GM19035 (cell line): Measurements from ENCODE around the gene CD72.
A peak's percentile ranks its signal among the peaks of the same experiment; 100 is the strongest.
"Not testable (repeated sequence)": the region's sequence is repeated elsewhere in the genome, so short reads cannot be mapped to it uniquely, and the experiment has no call there.

ENCODE experiments used
- ATAC-seq: cut with Tn5 transposase; IDR thresholded peaks from one replicate; pipeline ENCODE4 v1.9.1; 2021; ENCODE audit not compliant: unreplicated experiment

CD72 gene

DNA sequence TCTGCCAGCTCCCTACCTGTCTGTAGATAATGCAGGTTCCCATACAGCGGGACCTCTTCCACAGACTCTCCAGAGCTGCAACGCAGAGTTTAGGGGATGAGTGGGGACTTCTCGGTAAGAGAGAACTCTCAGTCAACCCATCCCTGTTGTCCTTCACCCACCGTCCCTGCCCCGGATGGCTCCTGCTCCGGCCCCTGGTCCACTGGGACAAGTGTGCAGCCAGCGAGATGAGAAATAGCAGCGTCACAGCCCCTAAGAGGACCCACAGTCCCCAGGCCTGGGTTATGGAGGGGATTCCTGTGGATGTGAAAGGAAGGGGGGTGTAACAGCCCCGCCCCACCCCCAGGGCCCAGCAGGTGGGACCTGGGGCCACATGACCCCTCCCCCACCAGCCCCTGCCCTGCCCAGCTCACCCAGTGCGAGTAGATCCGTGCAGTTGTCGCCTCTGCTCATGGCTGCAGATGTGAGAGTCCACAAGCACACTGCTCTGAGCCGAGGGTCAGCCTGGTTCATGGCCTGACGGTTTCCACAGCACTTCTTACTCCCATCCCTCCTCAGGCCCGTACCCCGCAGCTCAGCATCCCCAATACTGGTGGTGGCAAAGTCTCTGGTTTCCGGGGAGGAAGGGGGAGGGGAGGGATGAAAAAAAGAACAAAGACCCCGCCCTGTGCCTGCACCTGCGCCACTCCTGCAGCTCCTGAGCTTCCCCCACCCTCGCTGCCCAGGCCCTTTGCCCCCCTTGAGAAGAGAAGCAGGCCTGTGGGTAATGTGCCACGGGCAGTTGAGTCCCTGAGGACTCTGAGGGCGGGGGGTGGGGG lies 32.3 kb upstream of the CD72 start, which contains the start of gene SIT1:
TSS of gene SIT1 (minus strand) at position 591 of the 818 bp plus-strand sequence. CDS start at position 513, 78 bp downstream.
- ATAC-seq = no peak

DNA sequence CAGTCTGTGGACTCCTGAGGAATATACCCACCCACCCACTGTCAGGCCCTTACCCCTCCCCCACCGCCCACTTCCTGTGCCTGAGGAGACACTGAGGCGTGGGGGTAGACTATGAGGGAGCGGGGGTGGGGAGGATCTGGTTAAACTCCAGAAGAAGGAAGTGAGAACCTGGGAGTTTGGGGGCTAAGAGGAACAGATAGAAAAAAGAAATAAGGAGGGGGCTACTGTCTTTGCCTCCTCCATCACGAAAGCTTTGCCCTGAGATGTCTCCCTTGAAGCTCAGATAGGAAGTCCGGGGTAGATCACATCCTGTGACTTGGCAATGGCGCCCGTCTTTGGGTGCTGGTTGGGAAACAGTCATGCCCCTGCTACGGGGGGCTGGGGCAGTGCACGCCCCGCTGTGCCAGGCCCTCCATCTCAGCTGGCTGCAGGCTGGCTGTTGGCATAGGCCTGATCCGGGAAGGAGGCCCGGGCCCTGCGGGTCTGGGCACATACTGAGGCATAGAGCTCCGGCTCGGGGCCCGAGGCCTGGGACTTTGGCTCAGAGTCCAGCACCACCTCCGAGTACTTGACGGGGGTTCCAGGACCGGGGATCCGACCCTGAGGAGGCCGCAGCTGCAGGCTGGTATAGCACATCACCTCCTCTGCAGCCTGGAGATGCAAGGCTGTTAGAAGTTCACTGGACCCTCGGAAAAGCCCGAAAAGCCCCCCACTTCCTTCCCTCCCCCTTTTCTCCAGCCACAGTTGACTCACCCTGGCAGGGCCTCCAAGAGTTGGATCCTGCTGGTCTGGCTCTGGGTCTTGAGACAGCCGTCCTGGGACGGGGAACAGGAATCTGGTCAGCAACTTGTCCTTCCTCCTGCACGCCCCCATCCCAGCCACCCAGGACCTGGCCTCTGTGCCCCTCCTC lies 31.5 kb upstream of the CD72 start:
- ATAC-seq = no peak

DNA sequence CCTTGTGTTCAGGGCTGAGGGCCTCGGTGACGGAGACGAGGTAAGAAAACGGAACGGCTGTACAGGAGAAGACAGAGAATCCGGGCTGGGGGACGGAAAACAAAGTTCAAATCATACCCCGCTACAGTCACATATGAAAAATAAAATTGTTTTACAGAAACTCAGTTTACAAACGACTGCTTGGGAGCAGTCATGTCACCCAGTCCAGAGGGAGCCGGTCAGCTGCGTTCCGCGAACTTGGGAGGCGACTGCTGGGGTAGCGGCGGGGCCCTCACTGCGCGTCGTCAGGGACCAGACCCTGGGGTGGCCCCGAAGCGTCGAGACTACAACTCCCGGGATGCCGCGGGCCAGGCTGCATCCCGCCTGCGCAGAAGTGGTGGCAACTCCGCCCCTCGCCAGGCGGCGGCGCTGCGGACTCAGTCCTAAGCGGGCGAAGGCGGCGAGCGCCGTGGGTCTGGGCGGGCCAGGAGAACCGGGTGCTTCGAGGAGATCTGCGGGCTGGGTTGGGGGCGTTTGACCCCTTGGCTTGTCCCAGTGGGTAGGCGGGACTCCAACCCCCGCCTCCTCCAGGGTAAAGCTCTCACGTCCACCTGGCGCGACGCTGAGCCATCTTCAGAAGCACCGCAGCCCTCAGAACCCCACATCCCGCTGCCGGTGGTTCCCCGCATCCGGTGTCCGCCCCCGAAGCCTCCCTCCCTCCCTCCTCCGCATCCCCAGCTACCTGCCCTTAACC lies 28.5 kb upstream of the CD72 start:
- ATAC-seq = peak; percentile 84

DNA sequence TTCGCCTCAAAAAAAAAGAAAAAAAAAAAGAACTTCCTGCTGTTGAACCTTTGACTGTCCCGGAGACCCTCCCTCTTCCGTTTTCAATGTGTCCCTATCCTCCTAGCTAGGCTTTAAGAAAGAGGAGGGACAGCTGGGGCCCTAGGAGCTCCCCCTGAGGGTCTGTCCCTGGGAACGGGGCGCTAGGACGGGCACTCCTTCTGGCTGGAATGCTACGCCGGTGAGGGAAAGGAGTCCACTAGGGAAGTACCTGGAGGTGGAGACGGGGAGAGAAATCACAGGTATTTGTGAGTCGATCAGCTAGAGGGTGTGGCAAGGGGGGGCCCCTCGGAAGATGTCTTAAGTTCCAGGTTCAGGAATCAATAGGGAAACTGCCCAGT lies 27.9 kb upstream of the CD72 start:
- ATAC-seq = no peak

DNA sequence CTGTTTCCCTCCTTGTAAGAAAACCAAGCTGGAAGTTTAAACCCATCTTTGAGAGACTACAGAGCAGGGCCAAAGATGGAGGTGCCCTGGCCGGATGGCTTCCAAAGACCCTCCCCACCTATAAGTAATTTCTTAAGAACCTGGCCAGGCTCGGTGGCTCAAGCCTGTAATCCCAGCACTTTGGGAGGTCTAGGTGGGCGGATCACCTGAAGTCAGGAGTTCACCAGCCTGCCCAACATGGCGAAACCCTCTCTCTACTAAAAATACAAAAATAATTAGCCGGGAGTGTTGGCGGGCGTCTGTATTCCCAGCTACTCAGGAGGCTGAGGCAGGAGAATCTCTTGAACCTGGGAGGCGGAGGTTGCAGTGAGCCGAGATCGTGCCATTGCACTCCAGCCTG lies 27.5 kb upstream of the CD72 start:
- not testable (repeated sequence) for ATAC-seq

DNA sequence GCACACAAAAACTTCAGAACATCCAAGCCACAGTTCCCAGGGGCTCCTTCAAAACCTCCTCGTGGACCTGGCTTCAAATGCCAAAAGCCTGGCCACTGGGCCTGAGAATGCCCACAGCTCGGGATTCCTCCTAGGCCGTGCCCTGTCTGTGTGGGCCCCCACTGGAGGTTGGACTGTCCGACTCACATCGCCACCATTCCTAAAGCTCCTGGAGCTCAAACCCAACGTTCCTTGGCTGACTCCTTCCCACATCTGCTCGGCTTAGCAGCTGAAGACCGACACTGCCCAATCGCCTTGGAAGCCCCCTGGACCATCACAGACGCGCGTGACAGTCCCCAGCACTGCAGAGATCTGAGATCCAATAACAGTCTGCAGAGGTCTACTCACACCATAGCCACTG lies 24.8 kb upstream of the CD72 start:
- no peak for ATAC-seq

DNA sequence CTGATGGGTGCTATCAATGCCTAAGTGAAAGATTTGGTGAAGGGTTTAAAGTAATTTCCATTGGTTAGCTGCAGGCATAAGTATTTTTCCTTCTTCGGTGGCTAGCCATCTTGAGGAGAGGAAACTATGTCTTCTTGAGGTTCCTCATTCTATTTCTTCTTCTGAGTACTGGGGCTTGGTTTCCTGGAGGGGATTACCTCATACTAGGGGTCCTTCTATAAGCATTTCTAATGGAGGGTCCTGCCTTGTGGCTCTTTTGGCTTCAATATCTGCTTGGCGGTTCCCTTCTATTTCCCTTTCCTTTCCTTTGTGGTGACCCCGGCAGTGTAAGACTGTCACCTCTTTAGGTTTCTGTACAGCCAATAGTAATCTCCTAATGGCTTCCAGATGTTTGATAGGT lies 23.3 kb upstream of the CD72 start:
- not testable (repeated sequence) for ATAC-seq

DNA sequence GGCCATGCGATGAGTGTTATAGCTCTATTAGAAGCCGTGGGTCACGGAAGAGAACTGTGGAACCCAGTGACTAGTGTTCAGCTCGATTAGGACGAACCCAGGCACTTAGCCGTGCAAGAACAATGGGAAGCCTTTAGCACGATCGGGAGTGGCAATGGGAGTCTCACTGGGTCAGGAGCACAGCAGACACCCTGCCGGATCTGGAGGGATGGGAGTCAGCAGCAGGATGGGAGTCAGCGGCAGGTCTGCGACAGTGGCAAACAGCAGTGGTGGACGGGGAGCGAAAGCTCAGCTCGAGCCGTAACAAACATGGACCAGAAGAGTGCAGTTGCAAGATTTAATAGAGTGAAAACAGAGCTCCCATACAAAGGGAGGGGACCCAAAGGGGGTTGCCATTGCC lies 22.2 kb upstream of the CD72 start:
- ATAC-seq = not testable (repeated sequence)

DNA sequence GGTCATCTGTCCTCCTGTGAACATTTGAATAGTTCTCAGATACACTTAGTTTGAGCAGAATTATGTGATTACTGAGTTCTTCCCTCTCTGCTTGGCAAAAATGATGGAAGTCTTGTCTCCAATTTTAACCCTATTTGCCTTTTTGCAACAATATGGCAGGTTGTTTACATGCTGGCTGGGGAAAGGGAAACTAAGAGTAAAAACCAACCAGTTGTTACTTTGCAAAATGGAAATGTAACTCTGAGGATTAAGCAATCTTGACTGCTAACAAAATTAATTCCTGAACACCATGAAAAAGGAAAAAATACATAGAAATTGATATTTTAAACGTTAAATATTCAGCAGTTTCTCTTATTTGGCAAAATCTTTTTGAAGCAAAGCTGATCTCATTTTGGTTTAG lies 21.4 kb upstream of the CD72 start:
- no peak for ATAC-seq

DNA sequence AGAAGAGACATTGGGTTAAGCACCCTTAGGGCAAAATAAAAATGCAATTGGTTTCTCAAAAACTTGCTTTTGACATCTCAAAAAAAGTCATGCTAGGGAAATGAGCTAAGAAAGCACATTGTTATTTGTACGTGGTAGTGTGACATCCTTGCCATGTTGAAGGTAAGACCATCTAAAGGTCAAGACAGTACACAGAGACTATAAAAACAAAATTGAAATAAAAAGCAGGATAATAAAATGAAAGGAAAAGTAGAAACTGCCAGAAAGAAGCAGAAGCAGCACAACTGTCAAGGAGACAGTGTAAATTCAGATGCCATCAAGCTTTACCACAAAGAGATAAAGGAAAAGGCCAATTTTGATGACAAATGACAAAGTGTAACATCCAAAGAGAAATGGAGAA lies 21.0 kb upstream of the CD72 start:
- ATAC-seq = not testable (repeated sequence)

DNA sequence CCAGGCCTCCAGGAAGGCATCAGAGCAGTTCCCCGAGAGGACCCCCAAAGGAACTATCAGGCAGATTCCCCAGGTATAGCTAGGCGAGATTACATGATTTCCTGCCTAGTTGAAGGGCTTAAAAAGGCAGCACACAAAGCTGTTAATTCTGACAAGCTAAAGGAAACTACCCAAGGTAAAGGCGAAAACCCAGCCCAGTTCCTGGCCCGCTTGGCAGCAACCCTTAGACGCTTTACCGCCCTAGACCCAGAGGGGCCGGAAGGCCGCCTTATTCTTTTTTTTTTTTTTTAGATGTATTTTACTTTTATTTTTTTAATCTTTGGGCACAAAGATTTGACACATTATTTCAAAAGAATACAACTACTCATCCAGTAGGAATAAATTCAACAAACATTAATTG lies 20.5 kb upstream of the CD72 start:
- ATAC-seq = not testable (repeated sequence)

DNA sequence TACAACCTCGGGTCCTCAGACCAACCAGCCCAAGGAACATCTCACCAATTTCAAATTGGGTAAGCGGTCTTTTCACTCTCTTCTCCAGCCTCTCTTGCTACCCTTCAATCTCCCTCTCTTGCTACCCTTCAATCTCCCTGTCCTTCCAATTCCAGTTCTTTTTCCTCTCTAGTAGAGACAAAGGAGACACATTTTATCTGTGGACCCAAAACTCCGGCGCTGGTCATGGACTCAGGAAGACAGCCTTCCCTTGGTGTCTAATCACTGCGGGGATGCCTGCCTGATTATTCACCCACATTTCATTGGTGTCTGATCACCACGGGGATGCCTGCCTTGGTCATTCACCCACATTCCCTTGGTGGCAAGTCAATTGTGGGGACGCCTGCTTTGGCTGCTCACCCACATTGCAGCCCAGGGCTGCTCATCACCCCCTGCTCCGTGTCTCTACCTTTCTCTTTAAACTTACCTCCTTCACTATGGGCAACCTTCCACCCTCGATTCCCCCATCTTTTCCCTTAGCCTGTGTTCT lies 19.3 kb upstream of the CD72 start:
- not testable (repeated sequence) for ATAC-seq

DNA sequence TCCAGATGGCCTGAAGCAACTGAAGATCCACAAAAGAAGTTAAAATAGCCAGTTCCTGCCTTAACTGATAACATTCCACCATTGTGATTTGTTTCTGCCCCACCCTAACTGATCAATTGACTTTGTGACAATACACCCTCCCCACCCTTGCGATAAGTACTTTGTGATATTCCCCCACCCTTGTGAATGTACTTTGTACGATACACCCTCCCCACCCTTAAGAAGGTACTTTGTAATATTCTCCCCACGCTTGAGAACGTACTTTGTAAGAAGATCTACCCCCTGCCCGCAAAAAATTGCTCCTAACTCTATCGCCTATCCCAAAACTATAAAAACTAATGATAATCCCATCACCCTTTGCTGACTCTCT lies 18.6 kb upstream of the CD72 start:
- ATAC-seq = not testable (repeated sequence)

DNA sequence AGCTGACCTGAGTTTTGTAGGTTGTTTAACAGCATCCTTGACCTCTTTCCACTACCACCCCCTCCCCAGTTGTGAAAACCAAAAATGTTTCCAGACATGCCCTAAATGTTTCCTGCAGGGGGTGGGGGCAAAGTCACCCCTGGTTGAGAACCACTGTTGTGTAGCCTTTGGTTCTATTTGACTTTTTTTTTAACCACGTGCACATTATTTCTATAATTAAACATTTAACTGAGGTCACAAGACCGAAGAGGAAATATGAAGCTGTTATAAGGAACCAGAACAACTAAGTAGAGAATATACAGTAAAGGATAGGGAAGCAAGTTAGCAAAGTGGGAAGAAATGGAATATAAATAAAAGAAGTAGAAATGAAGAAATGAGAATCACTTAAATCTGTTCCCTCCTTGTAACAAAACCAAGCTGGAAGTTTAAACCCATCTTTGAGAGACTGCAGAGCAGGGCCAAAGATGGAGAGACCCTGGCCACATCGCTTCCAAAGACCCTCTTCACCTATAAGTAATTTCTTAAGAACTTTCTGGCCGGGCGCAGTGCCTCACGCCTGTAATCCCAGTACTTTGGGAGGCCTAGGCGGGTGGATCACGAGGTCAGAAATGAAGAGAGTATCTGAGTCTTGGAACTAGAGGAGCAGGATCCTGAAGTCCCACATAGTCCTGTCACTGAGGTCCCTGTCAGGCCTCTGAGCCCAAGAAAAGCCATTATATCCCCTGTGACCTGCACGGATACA lies 18.1 kb upstream of the CD72 start:
- ATAC-seq = no peak

DNA sequence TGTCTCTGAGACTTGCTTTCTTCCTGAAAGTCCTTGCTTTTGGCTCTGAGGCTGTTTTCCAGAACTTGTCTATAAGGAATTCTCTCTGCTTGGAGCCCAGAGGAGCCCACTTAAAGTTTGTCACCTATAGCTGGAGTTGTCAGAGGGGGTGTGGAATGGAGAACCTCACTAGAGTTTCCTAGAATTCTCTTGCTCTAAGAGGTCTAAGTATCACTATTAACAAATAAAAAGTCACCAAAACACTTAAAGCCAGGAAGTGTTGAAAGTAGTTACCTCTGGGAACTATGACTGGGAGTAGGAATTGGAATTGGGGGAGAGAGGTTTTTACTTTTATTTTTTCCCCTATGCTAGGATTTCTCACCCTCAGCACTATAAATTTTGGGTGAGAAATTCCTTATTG lies 17.5 kb upstream of the CD72 start:
- no peak for ATAC-seq

DNA sequence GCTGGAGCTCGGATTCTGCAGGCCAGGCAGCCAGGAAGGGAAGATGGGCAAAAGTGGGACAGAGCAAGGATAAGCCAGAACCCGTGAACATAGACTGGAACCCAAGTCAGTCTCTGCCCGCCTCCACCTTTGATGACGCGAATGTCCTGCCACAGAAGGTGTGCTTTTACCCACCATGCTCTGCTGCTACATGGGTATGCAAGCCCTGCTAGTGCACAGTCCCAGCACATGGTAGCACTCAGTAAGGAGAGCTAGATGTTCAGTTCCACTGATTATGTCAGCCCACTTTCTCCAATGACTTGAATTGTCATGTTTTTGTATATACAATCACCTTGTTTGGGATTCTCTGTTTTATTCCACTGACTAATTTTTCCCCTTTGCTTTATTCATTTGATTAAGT lies 11.4 kb upstream of the CD72 start:
- no peak for ATAC-seq

DNA sequence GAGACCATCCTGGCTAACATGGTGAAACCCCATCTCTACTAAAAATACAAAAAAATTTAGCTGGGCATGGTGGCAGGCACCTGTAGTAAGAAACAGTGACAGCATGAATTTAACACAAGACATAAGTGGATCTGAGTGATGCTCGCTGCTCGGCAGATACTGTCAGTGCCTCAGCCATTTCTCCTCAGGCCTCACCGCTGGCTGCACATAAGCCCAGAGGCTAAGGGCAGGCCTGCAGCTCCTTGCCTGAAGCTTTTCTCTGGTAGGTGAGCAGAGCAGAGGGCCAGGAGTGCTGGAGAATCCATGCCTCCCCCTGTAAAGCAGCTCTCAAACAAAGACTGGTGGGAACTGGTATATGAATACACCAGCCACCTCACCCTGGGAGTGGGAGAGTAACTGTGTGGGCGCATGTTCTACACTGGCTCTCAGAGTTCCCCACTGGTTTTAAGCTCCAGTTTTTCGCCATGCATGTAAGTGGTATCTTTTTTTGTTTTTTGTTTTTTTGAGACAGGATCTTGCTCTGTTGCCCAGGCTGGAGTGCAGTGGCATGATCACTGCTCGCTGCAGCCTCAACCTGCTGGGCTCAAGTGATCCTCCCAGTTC lies 10.3 kb upstream of the CD72 start:
- no peak for ATAC-seq

DNA sequence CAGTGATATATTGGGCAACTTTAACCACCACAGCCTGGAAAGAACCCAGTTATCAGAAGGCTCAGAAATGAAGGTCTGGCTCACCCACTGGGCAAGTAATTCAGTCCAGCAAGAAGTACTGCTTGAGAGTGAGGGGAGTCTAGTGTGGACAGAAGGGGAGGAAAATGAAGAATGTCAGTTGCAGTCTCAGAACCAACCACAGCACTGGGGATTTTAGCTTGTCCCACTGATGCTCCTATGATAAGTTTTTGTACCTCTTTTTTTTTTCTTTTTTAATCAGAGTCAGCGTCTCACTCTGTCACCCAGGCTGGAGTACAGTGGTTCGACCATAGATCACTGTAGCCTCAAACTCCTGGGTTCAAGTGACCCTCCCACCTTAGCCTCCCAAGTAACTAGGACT lies 9.4 kb upstream of the CD72 start:
- ATAC-seq = no peak

DNA sequence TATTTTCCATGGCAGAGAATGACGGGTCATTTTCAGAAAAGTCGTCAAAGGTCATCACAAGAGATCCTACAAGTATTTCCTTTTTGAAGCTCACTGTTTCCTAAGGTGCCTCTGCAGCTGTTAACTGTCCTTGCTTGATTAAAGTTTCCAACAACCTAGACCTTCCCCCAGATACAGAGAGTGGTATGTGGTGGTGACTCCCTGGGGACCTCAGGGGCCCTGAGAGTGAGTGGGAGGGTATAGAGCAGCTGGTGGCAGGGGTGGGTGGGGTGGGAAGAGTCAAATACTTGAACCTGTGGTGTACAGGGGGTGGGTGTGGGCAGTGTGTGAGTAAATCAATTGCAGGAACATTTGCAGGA lies 1.6 kb upstream of the CD72 start:
- peak; percentile 51 for ATAC-seq
